AG04450 (cell line): ENCODE results near the gene DMD. TPM values are rescaled to one million over a fixed set of nuclear protein-coding genes. Genes with fewer than 3 reads are reported as not detected.

ENCODE experiments used
- CTCF ChIA-PET: fragments of 300-600, 350-600 bp; formaldehyde crosslinking; extraction: SDS; loops from one replicate; lab custom pipeline; 2022; ENCODE audit warnings: antibody characterized with exemption, inconsistent platforms; lab: Charles Lee
- POLR2A ChIA-PET: fragments of 350-600 bp; formaldehyde crosslinking; extraction: SDS; loops from one replicate; lab custom pipeline; 2021; ENCODE audit warnings: antibody characterized with exemption, inconsistent platforms; lab: Yijun Ruan, JAX
- DNase-seq: peaks from one replicate; pipeline ENCODE4 v3.0.0-alpha.2; 2011; ENCODE audit warnings: low read depth, low spot score
- H3K27ac ChIP-seq: one replicate; pipeline ENCODE4 v1.5.1; 2012; ENCODE audit warnings: low read depth, low read length, control low read depth
- H3K27me3 ChIP-seq: one replicate; pipeline ENCODE4 v1.6.0; 2012; ENCODE audit warnings: low read length; ENCODE audit not compliant: control insufficient read depth, insufficient read depth
- H3K4me3 ChIP-seq: 2 replicates; pipeline ENCODE4 v1.5.1; 2011; ENCODE audit warnings: mild to moderate bottlenecking, low read depth, low read length, control low read depth
- H3K9me3 ChIP-seq: 2 replicates; pipeline ENCODE4 v1.5.1; 2012; ENCODE audit warnings: low read length; ENCODE audit not compliant: control insufficient read depth, insufficient read depth
- polyA plus RNA-seq: library from polyadenylated mRNA; depleted of rRNA; stranded (reverse); fragments of >200 nt; gene quantifications from 2 replicates; pipeline ENCODE4 v1.2.3, GENCODE V29; 2011
- TF ChIP-seq, protein P1 (sequence below): IDR thresholded peaks from 2 replicates; pipeline ENCODE4 v1.5.1; 2011; ENCODE audit warnings: low read depth, low read length, control low read depth, inconsistent platforms

DMD gene
- polyA plus RNA-seq, 1 experiment, result 7.6 TPM

DNA sequence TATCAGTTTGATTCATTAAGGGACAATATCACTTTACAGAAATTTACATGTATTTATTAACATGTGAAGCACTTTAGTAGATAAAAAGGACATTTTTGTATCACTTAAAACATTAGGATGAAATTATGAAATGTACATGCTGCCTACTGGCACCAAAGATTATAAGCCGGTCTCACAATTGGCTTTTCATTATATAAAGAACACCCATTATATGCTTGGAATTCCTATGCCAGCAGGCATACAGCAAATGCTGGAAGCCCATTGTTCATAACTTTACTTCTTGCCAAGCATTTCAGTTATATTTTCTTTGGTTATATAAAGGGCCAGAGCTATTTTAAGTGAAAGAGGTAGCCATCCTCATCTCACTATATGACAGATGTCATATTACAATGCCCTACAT, 145.9 kb downstream of the DMD start:
- no peak overlapping the region for H3K4me3 ChIP-seq
- no peak overlapping the region for H3K27ac ChIP-seq
- TF ChIP-seq, protein P1, sequence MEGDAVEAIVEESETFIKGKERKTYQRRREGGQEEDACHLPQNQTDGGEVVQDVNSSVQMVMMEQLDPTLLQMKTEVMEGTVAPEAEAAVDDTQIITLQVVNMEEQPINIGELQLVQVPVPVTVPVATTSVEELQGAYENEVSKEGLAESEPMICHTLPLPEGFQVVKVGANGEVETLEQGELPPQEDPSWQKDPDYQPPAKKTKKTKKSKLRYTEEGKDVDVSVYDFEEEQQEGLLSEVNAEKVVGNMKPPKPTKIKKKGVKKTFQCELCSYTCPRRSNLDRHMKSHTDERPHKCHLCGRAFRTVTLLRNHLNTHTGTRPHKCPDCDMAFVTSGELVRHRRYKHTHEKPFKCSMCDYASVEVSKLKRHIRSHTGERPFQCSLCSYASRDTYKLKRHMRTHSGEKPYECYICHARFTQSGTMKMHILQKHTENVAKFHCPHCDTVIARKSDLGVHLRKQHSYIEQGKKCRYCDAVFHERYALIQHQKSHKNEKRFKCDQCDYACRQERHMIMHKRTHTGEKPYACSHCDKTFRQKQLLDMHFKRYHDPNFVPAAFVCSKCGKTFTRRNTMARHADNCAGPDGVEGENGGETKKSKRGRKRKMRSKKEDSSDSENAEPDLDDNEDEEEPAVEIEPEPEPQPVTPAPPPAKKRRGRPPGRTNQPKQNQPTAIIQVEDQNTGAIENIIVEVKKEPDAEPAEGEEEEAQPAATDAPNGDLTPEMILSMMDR, result no peak
- H3K27me3 ChIP-seq, result no peaks in the 10 kb centered on the region
- ChIA-PET CTCF (no interaction called here), POLR2A (no interaction called here)
- no peak for DNase-seq
- no peaks in the 10 kb centered on the region for H3K9me3 ChIP-seq

DNA sequence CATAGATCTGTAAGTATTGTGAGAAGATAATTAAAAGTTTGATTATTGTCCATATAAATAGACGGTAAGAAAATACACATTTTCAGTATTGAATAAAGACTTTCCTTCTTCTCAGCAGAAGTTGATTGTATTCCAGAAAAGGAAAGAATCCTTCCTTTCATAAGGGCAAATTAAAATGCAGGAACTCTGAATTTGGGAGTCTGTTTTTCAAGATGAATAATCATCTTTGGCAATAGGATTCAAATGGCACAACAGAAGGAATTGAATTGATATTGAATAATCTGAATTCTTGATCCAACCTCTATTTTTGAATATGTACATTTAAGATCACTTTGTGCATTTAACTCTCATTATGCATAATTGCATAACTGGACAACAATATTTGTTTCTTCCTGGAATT, 149.3 kb downstream of the DMD start:
- Histone ChIP-seq H3K27me3 (no peaks in the 10 kb centered on the region), H3K4me3 (no peak overlapping the region), H3K9me3 (no peaks in the 10 kb centered on the region), H3K27ac (no peak overlapping the region)
- DNase-seq, result no peak
- POLR2A ChIA-PET, result no interaction called here
- CTCF ChIA-PET, result no interaction called here
- TF ChIP-seq, protein P1, result no peak

DNA sequence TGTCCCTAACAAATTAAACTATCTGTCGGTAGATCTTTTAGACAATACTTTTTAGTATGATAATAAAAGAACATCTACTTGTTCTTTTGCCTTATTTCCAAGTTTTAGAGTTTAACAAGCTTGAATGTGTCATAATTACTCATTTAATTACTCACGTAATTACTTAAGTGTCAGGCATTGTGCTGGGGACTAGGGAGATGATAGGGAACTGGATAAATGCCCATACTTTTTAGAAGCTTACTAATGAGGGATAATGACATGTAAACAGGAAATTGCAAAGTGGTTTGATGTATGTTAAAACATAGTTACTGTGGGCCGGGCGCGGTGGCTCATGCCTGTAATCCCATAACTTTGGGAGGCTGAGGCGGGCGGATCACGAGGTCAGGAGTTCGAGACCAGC, 158.3 kb downstream of the DMD start:
- Histone ChIP-seq H3K9me3 (no peaks in the 10 kb centered on the region), H3K27ac (no peak overlapping the region), H3K4me3 (no peak overlapping the region), H3K27me3 (no peaks in the 10 kb centered on the region)
- POLR2A ChIA-PET, result no interaction called here
- TF ChIP-seq, protein P1, result no peak
- CTCF ChIA-PET, result no interaction called here
- no peak for DNase-seq

DNA sequence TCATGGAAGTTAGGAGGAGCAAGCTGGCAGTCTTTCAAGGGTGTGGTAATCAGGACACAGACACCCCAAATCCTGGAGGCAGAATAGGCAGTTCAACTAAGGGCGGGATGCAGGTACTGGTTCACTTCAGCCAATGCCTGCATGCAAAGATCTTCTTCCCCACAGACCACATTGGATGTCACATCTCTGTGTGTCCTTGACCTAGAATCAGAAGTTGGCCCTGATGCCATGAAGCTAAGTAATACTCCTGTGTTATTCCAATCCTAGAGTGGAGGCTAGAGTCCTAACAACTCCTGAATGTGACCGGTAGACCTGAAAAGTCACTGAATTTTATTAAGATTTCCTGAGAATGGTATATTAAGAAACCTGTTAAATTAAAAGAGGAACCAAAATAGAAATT, 165.5 kb downstream of the DMD start:
- no peak for DNase-seq
- H3K4me3 ChIP-seq, result no peak overlapping the region
- TF ChIP-seq, protein P1, result no peak
- no peak overlapping the region for H3K27ac ChIP-seq
- no peaks in the 10 kb centered on the region for H3K27me3 ChIP-seq
- POLR2A ChIA-PET, result no interaction called here
- H3K9me3 ChIP-seq, result no peaks in the 10 kb centered on the region
- CTCF ChIA-PET, result no interaction called here

DNA sequence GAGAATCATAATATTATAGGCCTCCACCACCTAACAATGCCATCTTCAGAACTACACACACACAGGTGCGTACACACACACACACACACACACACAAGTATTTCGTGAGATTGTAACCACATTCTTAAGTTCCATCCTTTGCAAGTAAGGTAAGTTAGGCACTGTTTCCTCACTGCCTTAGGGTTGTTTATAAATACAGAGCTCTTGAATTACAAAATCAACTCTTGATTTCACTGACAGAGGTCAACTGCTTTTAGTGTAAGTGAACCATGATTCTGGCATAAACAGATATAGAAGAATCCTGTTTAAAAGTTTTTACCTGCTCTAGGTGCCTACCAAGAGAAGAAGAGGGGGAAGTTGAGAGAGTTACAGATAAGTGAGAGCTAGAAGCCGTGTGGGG, 166.1 kb downstream of the DMD start:
- no peaks in the 10 kb centered on the region for H3K27me3 ChIP-seq
- H3K9me3 ChIP-seq, result no peaks in the 10 kb centered on the region
- ChIA-PET POLR2A (interaction anchor here (0.7 kb wide), 1 partner anchor 248 kb away, joined by 3 read pairs; no protein-coding TSS in a partner anchor), CTCF (no interaction called here)
- no peak overlapping the region for H3K4me3 ChIP-seq
- TF ChIP-seq, protein P1, result no peak
- H3K27ac ChIP-seq, result no peak overlapping the region
- no peak for DNase-seq
